Measurements from ENCODE around the gene ZFAND4. TPM values are rescaled to one million over a fixed set of nuclear protein-coding genes. Genes with fewer than 3 reads are reported as not detected.

Gene ZFAND4
- total RNA-seq, 1 experiment from 2014 or later, result 17.2 TPM

DNA sequence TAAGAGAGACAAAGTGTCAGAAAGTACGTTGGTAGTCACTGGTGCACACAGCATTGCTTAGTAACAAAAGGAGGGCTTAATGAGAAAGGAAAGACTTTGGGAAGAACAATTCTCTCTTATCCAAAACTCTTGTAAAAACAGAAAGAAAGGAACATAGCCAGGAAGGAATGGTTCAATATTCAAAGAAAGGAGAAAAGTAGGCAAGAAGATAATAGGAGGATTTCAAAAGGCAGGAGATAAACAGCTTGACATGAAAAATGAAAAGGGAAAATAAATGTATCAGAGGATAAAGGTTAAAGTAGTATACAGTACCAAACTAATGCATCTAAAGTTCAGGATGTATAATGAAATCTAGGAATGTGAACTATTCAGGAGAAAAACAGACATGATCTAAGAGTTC lies 20.1 kb downstream of the ZFAND4 start:
- TF ChIP-seq, protein P1, sequence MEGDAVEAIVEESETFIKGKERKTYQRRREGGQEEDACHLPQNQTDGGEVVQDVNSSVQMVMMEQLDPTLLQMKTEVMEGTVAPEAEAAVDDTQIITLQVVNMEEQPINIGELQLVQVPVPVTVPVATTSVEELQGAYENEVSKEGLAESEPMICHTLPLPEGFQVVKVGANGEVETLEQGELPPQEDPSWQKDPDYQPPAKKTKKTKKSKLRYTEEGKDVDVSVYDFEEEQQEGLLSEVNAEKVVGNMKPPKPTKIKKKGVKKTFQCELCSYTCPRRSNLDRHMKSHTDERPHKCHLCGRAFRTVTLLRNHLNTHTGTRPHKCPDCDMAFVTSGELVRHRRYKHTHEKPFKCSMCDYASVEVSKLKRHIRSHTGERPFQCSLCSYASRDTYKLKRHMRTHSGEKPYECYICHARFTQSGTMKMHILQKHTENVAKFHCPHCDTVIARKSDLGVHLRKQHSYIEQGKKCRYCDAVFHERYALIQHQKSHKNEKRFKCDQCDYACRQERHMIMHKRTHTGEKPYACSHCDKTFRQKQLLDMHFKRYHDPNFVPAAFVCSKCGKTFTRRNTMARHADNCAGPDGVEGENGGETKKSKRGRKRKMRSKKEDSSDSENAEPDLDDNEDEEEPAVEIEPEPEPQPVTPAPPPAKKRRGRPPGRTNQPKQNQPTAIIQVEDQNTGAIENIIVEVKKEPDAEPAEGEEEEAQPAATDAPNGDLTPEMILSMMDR (conservative IDR thresholded peaks at IDR 0.05), result no peak
- Mint-ChIP-seq H3K4me1 (no peaks in the 10 kb centered on the region; a peak in 1 of 4 replicates), H3K4me3 (no peak overlapping the region), H3K36me3 (ENCODE audit: insufficient read depth in 1 of 3, low read depth in 3 of 3) (peaks cover 2 to 9% (median 5%) of the 10 kb centered on the region in 3 experiments; a peak in 5 of 7 replicates), H3K27me3 (ENCODE audit: low read depth) (no peaks in the 10 kb centered on the region), H3K9me3 (no peaks in the 10 kb centered on the region), H3K27ac (peak overlapping the region in 1 of 3 experiments; percentile 7; a peak in 2 of 7 replicates)
- no peaks in the 10 kb centered on the region for H3K27me3 ChIP-seq (ENCODE audit: insufficient read depth, low read length)
- no peaks in the 10 kb centered on the region for H3K23me2 ChIP-seq (ENCODE audit: insufficient read length, low read depth, low read length, poor library complexity, severe bottlenecking)
- H3K79me2 ChIP-seq (ENCODE audit: insufficient read depth, low read length), result no peaks in the 10 kb centered on the region
- no peak overlapping the region for H2AK5ac ChIP-seq (ENCODE audit: insufficient read length, low read length)
- H3K4me1 ChIP-seq (ENCODE audit: insufficient read depth, low read length), result no peaks in the 10 kb centered on the region
- no peak overlapping the region for H2BK20ac ChIP-seq (ENCODE audit: low read depth, low read length, poor library complexity, severe bottlenecking)
- H3K9ac ChIP-seq (ENCODE audit: extremely low read depth, insufficient read length, low read length), result no peak overlapping the region
- no peaks in the 10 kb centered on the region for H3K9me3 ChIP-seq (ENCODE audit: control insufficient read depth, low read depth, low read length)
- no peaks in the 10 kb centered on the region for H3K79me1 ChIP-seq (ENCODE audit: insufficient read depth, low read depth, low read length, poor library complexity, severe bottlenecking)
- no peak overlapping the region for H3K14ac ChIP-seq (ENCODE audit: insufficient read depth, low read length)
- no peak overlapping the region for H4K91ac ChIP-seq (ENCODE audit: insufficient read length, low read depth, low read length)
- H4K5ac ChIP-seq (ENCODE audit: insufficient read length, low read depth, low read length), result no peak overlapping the region
- no peak overlapping the region for H2BK12ac ChIP-seq (ENCODE audit: insufficient read length, low read depth, low read length)
- H3T11ph ChIP-seq (ENCODE audit: low read length), result no peak overlapping the region
- no peak overlapping the region for H3K4me2 ChIP-seq (ENCODE audit: insufficient read depth, insufficient read length, low read length)
- H3K4ac ChIP-seq (ENCODE audit: low read depth, low read length), result no peak overlapping the region
- no peak overlapping the region for H2BK120ac ChIP-seq (ENCODE audit: low read depth, low read length, poor library complexity, severe bottlenecking)
- no peaks in the 10 kb centered on the region for H4K20me1 ChIP-seq (ENCODE audit: control insufficient read depth, insufficient read depth, insufficient read length)
- H3K18ac ChIP-seq (ENCODE audit: insufficient read length, low read depth, low read length), result no peak overlapping the region
- WGBS (ENCODE audit: extremely low coverage, insufficient read length, low lambda C conversion rate), result no CpG with 5 or more reads among the region's 1 CpG
- no peak overlapping the region for H2BK5ac ChIP-seq (ENCODE audit: insufficient read length, low read length)
- no peak overlapping the region for H4K8ac ChIP-seq (replicated peaks; ENCODE audit: insufficient read length, low read depth, low read length)
- no peak overlapping the region for H2AFZ ChIP-seq (ENCODE audit: low read length)
- H3K56ac ChIP-seq (ENCODE audit: insufficient read length, low read depth, low read length), result no peak overlapping the region
- no peak overlapping the region for H3K27ac ChIP-seq (ENCODE audit: insufficient read length, low read depth, low read length)
- no peak for DNase-seq
- H3K23ac ChIP-seq (ENCODE audit: insufficient read length, low read depth, low read length), result no peak overlapping the region
- no peak overlapping the region for H2BK15ac ChIP-seq (ENCODE audit: low read depth, low read length)

All from H9 (cell line).